Glutamatergic neuron (in vitro differentiated cells): ENCODE results near the gene P3H4. TPM values are rescaled to one million over a fixed set of nuclear protein-coding genes. Genes with fewer than 3 reads are reported as not detected.
A peak's percentile ranks its signal among the peaks of the same experiment; 100 is the strongest.

Experiments
- DNase-seq: peaks from one replicate; pipeline ENCODE4 v3.0.0; 2022
- H3K27ac Mint-ChIP-seq: one replicate; pipeline ENCODE4 v1.8.0; 2020; ENCODE audit warnings: mild to moderate bottlenecking, mixed read lengths, inconsistent platforms; ENCODE audit not compliant: unreplicated experiment
- H3K27me3 Mint-ChIP-seq: one replicate; pipeline ENCODE4 v1.8.0; 2020; ENCODE audit warnings: mild to moderate bottlenecking, moderate library complexity, mixed read lengths, inconsistent platforms; ENCODE audit not compliant: unreplicated experiment
- H3K36me3 Mint-ChIP-seq: one replicate; pipeline ENCODE4 v1.8.0; 2020; ENCODE audit warnings: mild to moderate bottlenecking, mixed read lengths, inconsistent platforms; ENCODE audit not compliant: unreplicated experiment
- H3K4me1 Mint-ChIP-seq: one replicate; pipeline ENCODE4 v1.8.0; 2020; ENCODE audit warnings: mild to moderate bottlenecking, low read depth, mixed read lengths, inconsistent platforms; ENCODE audit not compliant: unreplicated experiment
- H3K4me3 Mint-ChIP-seq: one replicate; pipeline ENCODE4 v1.8.0; 2020; ENCODE audit warnings: mild to moderate bottlenecking, mixed read lengths, inconsistent platforms; ENCODE audit not compliant: unreplicated experiment
- H3K9me3 Mint-ChIP-seq: one replicate; pipeline ENCODE4 v1.8.0; 2020; ENCODE audit warnings: mild to moderate bottlenecking, moderate library complexity, mixed read lengths, inconsistent platforms; ENCODE audit not compliant: unreplicated experiment
- CTCF ChIP-seq: fragments of 200-600 bp; sonication (generic); IDR thresholded peaks from one replicate; pipeline ENCODE4 v1.5.0; 2021; ENCODE audit not compliant: partially characterized antibody, unreplicated experiment
- total RNA-seq: library from RNA; stranded (reverse); fragmentation: NEBNext Ultra II Directional; extraction: Animal tissue kit (Norgen Biotek cat#: 25700); gene quantifications from one replicate; pipeline ENCODE4 v1.2.1, GENCODE V29; 2021; ENCODE audit not compliant: unreplicated experiment

Gene P3H4
- total RNA-seq, 1 donor from 2014 or later = 5.6 TPM

DNA sequence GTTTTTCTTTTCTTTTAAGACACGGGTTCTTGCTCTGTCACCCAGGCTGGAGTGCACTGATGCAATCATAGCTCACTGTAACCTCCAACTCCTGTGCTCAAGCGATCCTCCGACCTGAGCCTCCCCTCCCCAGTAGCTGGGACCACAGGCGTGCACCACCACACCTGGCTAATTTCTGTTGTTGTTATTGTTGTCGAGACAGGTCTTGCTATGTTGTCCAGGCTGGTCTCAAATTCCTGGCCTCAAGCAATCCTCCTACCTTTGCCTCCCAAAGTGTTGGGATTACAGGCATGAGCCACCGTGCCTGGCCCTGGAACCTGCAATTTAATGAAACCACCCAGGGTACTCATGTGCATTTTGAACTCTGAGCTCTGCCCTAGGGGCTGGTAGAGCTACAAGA lies 49.4 kb downstream of the P3H4 start:
- Mint-ChIP-seq H3K36me3 (no peaks in the 10 kb centered on the region), H3K4me3 (no peak overlapping the region), H3K9me3 (peaks cover 9% of the 10 kb centered on the region), H3K27ac (no peak overlapping the region), H3K27me3 (peaks cover 5% of the 10 kb centered on the region), H3K4me1 (no peaks in the 10 kb centered on the region)
- no peak for TF ChIP-seq CTCF
- DNase-seq = no peak

DNA sequence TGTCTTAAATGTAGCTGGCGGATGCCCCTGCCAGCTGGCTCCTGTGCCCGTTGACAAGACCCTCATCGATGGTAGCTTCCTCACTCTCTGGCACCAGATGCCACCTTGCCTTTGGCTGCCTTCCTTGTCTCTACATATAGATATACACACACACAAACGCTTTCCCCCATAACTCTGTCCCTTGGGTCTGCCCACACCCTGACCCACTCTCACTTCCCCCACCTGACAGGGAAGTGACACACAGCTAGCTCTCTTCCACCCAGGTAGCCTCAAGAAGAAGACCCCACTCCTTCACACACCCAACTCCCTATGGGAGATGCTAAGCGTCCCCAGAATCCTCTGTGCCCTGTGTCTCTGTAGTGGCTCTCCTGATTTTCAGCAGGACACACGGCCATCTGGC lies 50.9 kb downstream of the P3H4 start:
- no peaks in the 10 kb centered on the region for H3K4me1 Mint-ChIP-seq
- DNase-seq = no peak
- H3K9me3 Mint-ChIP-seq = peaks cover 9% of the 10 kb centered on the region
- H3K27ac Mint-ChIP-seq = peak overlapping the region; percentile 43
- no peak for TF ChIP-seq CTCF
- H3K27me3 Mint-ChIP-seq = peaks cover 8% of the 10 kb centered on the region
- no peak overlapping the region for H3K4me3 Mint-ChIP-seq
- no peaks in the 10 kb centered on the region for H3K36me3 Mint-ChIP-seq

DNA sequence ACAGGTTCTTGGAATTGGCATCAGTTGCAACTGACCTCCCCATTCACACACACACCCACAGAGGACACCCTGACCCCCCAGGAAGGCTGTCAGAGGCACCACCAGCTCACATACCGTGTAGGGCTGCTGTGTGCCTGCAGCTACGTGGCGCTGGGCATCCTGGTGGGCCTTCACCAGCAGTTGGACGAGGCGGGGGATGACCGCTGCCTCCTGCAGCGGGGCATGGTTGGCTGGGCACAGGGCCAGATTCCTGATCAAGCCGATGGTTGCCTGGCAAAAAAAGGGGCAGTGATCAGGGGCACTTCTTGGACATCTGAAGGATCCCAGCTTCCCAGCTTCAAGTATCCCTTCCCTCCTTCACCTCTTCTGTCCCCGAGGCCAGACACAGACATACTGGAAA lies 53.1 kb downstream of the P3H4 start:
- H3K27me3 Mint-ChIP-seq = peaks cover 11% of the 10 kb centered on the region
- H3K9me3 Mint-ChIP-seq = peaks cover 11% of the 10 kb centered on the region
- no peak for DNase-seq
- no peaks in the 10 kb centered on the region for H3K36me3 Mint-ChIP-seq
- H3K4me3 Mint-ChIP-seq = no peak overlapping the region
- peaks cover 4% of the 10 kb centered on the region for H3K4me1 Mint-ChIP-seq
- H3K27ac Mint-ChIP-seq = no peak overlapping the region
- TF ChIP-seq CTCF = no peak

GRCh38 chr17:41754066-41754465 lies 57.7 kb downstream of the P3H4 start:
- H3K9me3 Mint-ChIP-seq = peaks cover 20% of the 10 kb centered on the region
- H3K27me3 Mint-ChIP-seq = peaks cover 25% of the 10 kb centered on the region
- no peak for TF ChIP-seq CTCF
- H3K4me1 Mint-ChIP-seq = peaks cover 11% of the 10 kb centered on the region
- H3K36me3 Mint-ChIP-seq = no peaks in the 10 kb centered on the region
- no peak for DNase-seq
- H3K4me3 Mint-ChIP-seq = no peak overlapping the region
- H3K27ac Mint-ChIP-seq = no peak overlapping the region

Other genes with a start within 250 kb of the P3H4 start
- not detected for gene KRT9, start 239.9 kb downstream of the P3H4 start, total RNA-seq
- gene KRT14, start 225.1 kb downstream of the P3H4 start, total RNA-seq = not detected
- gene KRT16, start 199.2 kb downstream of the P3H4 start, total RNA-seq = not detected
- not detected for gene KRT17, start 187.4 kb downstream of the P3H4 start, total RNA-seq
- gene EIF1, start 123.1 kb downstream of the P3H4 start, total RNA-seq = 1,088 TPM
- gene GAST, start 99.6 kb downstream of the P3H4 start, total RNA-seq = not detected
- gene HAP1, start 77.3 kb downstream of the P3H4 start, total RNA-seq = 0.76 TPM
- gene JUP, start 25.2 kb downstream of the P3H4 start, total RNA-seq = 252 TPM
- 28.5 TPM for gene FKBP10, start 1.1 kb upstream of the P3H4 start, total RNA-seq
- 165 TPM for gene NT5C3B, start 24.3 kb upstream of the P3H4 start, total RNA-seq
- not detected for gene KLHL10, start 25.9 kb upstream of the P3H4 start, total RNA-seq
- 17.4 TPM for gene KLHL11, start 53.5 kb upstream of the P3H4 start, total RNA-seq
- gene ACLY, start 107.0 kb upstream of the P3H4 start, total RNA-seq = 625 TPM
- 3.4 TPM for gene ODAD4, start 118.7 kb upstream of the P3H4 start, total RNA-seq
- gene CNP, start 154.8 kb upstream of the P3H4 start, total RNA-seq = 51.5 TPM
- 124 TPM for gene DNAJC7, start 205.5 kb upstream of the P3H4 start, total RNA-seq
- 88.8 TPM for gene NKIRAS2, start 208.1 kb upstream of the P3H4 start, total RNA-seq
- gene C17orf113, start 238.7 kb upstream of the P3H4 start, total RNA-seq = 2.4 TPM